GM21528 (cell line): ENCODE results near the gene TTC39B.

Experiments
- ATAC-seq: cut with Tn5 transposase; IDR thresholded peaks from one replicate; pipeline ENCODE4 v1.9.1; 2021; ENCODE audit warnings: mild to moderate bottlenecking, moderate library complexity; ENCODE audit not compliant: unreplicated experiment, low FRiP score

TTC39B gene

GRCh38 chr9:15305470-15305869 lies 1.5 kb downstream of the TTC39B start:
- ATAC-seq: no peak

DNA sequence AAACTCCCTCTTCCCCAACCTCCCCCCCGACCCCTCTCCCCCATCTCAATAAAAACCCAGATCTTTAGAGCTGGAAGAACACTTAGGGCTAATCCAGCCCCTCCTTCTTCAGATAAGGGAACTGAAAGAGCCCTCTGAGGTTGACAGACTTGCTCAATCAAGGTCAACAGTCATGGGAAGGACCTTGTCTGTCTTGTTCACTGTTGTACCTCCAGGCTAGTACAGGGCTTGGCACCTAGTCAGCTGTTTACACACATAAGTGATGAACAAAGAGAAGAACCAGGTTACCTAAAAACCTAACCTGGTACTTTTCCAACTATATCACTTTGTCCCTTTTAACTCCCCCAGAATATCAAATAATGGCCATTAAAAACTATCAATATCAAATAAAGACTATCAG lies 2.4 kb downstream of the TTC39B start:
- no peak for ATAC-seq

GRCh38 chr9:15300218-15300617 lies 6.8 kb downstream of the TTC39B start:
- no peak for ATAC-seq

- peak; percentile 90 for ATAC-seq
These were observed 7.6 kb downstream of the TTC39B start for GRCh38 chr9:15299374-15299939.

GRCh38 chr9:15298362-15298761 lies 8.7 kb downstream of the TTC39B start:
- ATAC-seq: no peak

- ATAC-seq: no peak
These were observed 11.1 kb downstream of the TTC39B start for GRCh38 chr9:15295761-15296405.

GRCh38 chr9:15294604-15295003 lies 12.4 kb downstream of the TTC39B start:
- ATAC-seq: no peak

DNA sequence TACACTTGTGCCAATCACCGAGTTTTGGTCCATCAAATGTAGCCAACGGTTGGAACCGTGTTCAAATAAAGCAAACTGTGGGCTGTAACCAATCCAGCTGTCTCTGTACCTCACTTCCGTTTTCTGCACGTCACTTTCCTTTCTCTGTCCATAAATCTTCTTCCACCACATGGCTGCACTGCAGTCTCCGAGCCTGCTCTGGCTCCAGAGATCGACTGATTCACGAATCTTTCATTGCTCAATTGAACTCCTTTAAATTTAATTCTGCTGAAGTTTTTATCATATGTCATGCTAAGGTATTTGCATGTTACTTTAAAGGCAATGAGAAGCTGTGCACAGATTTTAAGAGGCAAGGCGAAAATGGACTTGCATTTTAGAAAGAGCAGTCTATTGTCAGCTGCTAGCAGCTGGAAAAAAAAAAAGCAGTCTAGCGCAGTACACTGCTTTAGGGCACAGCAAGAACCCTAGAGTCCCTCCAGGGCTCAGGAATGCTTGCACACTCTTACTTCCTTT lies 13.2 kb downstream of the TTC39B start:
- no peak for ATAC-seq

- ATAC-seq: no peak
These were observed 13.9 kb downstream of the TTC39B start for GRCh38 chr9:15293084-15293483.

- ATAC-seq: no peak
These were observed 17.4 kb downstream of the TTC39B start for GRCh38 chr9:15289603-15290002.

DNA sequence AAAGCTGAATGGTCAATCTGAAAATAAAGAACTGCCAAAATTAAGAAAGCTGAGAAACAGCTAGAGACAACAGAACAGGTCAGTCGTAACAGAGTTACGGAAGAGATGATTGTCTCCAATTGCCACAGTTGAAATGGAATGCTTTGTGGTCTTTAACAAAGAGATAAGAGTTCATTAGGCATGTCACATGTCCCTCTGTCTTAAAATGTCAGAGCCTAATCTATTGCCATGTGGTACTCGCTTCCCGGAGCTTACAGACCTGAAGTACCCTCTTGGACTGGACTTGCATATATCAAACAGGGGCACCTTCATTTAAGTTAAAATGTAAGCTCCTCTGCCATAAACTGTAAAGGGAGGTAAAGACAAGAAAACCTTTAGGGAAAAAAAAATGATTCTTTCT lies 19.7 kb downstream of the TTC39B start:
- no peak for ATAC-seq

- no peak for ATAC-seq
These were observed 20.7 kb downstream of the TTC39B start for GRCh38 chr9:15286161-15286821.

DNA sequence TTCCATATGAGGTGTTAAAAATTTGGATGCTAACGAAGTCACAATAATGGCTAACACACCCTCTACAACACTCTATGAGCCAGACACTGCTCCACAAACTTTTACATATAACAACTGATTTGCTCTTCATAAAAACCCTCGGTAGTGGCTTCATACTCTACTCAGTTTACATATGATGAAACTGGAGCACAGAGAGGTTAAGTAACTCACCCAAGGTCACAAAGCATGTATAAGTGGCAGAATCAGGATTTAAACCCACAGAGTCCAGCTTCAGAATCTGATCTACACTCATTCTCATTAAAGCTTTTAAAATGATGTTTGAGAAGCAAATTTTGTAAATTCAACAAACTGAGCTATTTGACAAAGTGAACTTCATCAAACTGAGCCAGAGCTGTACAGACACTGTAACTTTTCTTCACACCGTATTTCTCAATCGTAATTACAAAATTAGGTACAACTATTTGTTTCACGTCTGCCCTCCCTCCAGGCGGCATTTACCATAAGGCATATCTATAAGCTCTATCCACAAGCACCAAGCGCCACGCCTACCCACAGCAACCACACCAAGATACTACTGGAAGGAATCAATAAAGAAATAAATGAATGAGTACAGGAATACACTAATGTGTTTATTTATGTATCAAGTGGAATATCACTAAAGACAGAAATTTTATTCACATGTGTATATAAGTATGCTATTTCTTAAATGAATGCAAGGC lies 24.3 kb downstream of the TTC39B start:
- ATAC-seq: no peak

DNA sequence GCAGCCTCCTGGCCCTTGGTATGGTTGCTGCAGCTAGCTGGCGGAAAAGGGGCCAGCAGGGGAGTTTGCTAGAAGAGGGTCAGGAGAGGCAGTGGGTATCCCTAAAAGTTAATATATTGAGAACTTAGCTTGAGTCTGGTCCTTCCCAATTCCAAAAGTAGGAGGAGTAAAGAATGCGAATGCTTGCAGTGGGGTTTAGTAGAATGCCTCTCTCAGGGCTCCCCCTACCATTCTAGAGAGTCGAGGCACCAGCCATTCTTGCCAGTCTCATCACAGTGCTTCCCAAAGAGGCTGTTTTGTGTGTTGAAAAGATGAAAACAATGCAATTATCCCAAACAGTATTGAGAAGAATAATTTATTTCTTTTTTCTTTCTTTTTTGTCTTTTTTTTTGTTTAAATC lies 26.4 kb downstream of the TTC39B start:
- ATAC-seq: no peak

GRCh38 chr9:15278839-15279238 lies 28.2 kb downstream of the TTC39B start:
- no peak for ATAC-seq

GRCh38 chr9:15278091-15278687 lies 28.8 kb downstream of the TTC39B start:
- no peak for ATAC-seq

DNA sequence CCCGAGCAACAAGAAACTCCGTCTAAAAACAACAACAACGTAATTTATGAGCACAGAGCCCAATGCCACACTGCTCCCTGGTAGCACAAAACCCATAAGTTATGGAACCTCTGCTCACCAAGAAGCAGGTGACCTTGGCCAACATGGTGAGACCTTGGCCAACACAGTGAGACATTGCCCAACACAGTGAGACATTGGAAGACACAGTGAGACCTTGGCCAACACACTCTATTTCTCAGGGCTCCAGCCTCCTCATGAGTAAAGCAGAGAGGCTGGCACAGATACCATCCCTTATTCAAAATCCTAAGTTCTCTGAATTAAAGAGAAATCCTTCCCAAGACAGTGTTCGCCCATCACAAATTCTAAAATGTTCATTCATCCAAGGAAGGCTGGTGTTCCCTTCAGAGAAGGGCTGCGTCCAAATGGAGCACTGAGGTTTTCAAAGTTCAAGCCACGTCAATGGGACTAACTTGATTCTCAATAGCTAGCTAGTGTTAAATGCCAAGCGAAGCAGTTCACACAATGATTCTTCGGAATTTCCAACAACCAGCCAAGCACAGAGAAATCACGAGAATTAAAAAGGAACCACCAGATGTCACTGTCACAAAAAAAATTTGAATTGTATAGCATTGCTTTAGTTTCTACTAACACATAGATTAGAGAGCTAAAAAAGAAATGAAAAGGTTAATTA lies 29.5 kb downstream of the TTC39B start:
- ATAC-seq: no peak

- no peak for ATAC-seq
These were observed 30.6 kb downstream of the TTC39B start for GRCh38 chr9:15276328-15276938.

DNA sequence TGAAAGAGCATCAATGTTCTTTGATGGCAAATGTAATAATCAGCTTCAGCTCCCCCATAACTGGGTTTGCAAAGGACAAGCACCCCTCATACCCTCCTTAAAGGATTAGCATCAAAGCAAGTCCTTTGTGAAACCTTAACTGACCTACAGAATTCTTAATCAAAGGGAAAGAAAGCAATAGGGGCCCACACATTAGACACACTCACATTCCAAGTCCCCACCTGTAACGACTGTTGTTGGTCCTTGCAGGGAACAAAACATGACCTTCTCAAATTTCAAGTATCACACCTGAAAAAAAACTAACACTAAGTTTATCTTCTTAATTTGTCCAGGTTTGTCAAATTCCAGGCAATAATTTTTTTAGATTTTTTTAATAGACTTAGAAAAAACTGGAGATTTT lies 32.6 kb downstream of the TTC39B start:
- no peak for ATAC-seq

GRCh38 chr9:15272377-15272928 lies 34.6 kb downstream of the TTC39B start:
- no peak for ATAC-seq
